ENCODE data around the gene ZNF644.

GRCh38 chr1:91014475-91014874 is 7.4 kb downstream of the ZNF644 start:
- TF ChIP-seq CTCF (conservative IDR thresholded peaks at IDR 0.05 in 1 of 2, IDR thresholded peaks at IDR 0.05 in 1 of 2; ENCODE audit: extremely low read depth in 1 of 2, insufficient read depth in 1 of 2, low read depth in 1 of 2, low read length in 2 of 2) = no peak
- no peak for TF ChIP-seq EZH2 (IDR thresholded peaks at IDR 0.05; ENCODE audit: borderline replicate concordance, low read length)

Measured in mammary epithelial cell (primary cell).